ENCODE results near the gene ZNF318. TPM values are rescaled to one million over a fixed set of nuclear protein-coding genes. Genes with fewer than 3 reads are reported as not detected.

ZNF318 gene
- total RNA-seq, 1 donor from 2014 or later, result 19.8 TPM

GRCh38 chr6:43368259-43369160 is 937 bp downstream of the ZNF318 start:
- TF ChIP-seq, protein P1, sequence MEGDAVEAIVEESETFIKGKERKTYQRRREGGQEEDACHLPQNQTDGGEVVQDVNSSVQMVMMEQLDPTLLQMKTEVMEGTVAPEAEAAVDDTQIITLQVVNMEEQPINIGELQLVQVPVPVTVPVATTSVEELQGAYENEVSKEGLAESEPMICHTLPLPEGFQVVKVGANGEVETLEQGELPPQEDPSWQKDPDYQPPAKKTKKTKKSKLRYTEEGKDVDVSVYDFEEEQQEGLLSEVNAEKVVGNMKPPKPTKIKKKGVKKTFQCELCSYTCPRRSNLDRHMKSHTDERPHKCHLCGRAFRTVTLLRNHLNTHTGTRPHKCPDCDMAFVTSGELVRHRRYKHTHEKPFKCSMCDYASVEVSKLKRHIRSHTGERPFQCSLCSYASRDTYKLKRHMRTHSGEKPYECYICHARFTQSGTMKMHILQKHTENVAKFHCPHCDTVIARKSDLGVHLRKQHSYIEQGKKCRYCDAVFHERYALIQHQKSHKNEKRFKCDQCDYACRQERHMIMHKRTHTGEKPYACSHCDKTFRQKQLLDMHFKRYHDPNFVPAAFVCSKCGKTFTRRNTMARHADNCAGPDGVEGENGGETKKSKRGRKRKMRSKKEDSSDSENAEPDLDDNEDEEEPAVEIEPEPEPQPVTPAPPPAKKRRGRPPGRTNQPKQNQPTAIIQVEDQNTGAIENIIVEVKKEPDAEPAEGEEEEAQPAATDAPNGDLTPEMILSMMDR (IDR thresholded peaks at IDR 0.05), result no peak
- Mint-ChIP-seq H3K36me3 (ENCODE audit: low read depth) (peaks cover 12% of the 10 kb centered on the region), H3K4me1 (ENCODE audit: low read depth) (peaks cover 32% of the 10 kb centered on the region), H3K27ac (ENCODE audit: unreplicated experiment) (peak overlapping the region; percentile 69), H3K4me3 (ENCODE audit: unreplicated experiment) (peak overlapping the region; percentile 82), H3K9me3 (ENCODE audit: low read depth) (no peaks in the 10 kb centered on the region), H3K27me3 (ENCODE audit: low read depth) (no peaks in the 10 kb centered on the region)
- DNase-seq (ENCODE audit: low spot score), result no peak

- Mint-ChIP-seq H3K36me3 (ENCODE audit: low read depth) (peaks cover 15% of the 10 kb centered on the region), H3K27me3 (ENCODE audit: low read depth) (no peaks in the 10 kb centered on the region), H3K4me1 (ENCODE audit: low read depth) (peaks cover 32% of the 10 kb centered on the region), H3K27ac (ENCODE audit: unreplicated experiment) (no peak overlapping the region), H3K9me3 (ENCODE audit: low read depth) (no peaks in the 10 kb centered on the region), H3K4me3 (ENCODE audit: unreplicated experiment) (peak overlapping the region; percentile 82)
- TF ChIP-seq, protein P1 (IDR thresholded peaks at IDR 0.05), result no peak
- no peak for DNase-seq (ENCODE audit: low spot score)
These were observed 2.0 kb downstream of the ZNF318 start for GRCh38 chr6:43367245-43367984.

DNA sequence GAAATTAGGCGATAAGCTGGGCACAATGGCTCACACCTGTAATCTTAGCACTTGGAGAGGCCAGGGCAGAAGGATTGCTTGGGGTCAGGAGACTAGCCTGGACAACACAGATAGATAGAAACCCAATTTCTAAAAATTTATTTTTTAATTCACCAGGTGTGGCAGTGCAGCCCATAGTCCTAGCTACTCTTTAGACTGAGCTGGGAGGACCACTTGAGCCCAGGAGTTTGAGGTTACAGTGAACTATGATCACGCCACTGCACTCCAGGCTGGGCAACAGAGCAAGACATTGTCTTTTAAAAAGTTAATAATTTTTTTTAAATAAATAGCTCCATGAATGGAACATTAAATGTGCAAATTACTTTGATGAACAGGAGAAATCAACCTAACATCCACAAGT is 8.2 kb downstream of the ZNF318 start:
- Mint-ChIP-seq H3K4me3 (ENCODE audit: unreplicated experiment) (no peak overlapping the region), H3K27ac (ENCODE audit: unreplicated experiment) (no peak overlapping the region), H3K36me3 (ENCODE audit: low read depth) (peaks cover 30% of the 10 kb centered on the region), H3K4me1 (ENCODE audit: low read depth) (peaks cover 13% of the 10 kb centered on the region), H3K27me3 (ENCODE audit: low read depth) (no peaks in the 10 kb centered on the region), H3K9me3 (ENCODE audit: low read depth) (no peaks in the 10 kb centered on the region)
- DNase-seq (ENCODE audit: low spot score), result no peak
- TF ChIP-seq, protein P1 (IDR thresholded peaks at IDR 0.05), result no peak

DNA sequence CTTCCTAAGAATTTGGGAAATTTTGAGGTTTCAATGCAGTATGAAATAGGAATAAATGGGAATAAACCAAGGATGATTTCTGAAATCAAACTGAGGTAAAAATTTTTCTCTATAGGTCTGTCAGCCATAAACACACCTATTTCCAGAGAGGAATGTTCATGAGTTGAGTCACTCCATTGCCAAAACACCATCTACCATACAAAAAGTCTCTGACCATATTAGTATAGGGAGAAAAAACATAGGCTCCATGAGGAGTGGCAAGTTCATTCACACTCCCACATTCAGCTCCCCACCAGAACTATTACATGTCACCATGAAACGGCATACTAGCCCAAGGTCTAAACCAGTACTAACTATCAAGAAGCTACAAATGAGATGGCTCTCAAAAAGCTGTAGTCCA is 9.6 kb downstream of the ZNF318 start:
- peaks cover 37% of the 10 kb centered on the region for H3K36me3 Mint-ChIP-seq (ENCODE audit: low read depth)
- TF ChIP-seq, protein P1 (IDR thresholded peaks at IDR 0.05), result no peak
- no peak for DNase-seq (ENCODE audit: low spot score)
- peaks cover 10% of the 10 kb centered on the region for H3K4me1 Mint-ChIP-seq (ENCODE audit: low read depth)
- H3K27me3 Mint-ChIP-seq (ENCODE audit: low read depth), result no peaks in the 10 kb centered on the region
- H3K4me3 Mint-ChIP-seq (ENCODE audit: unreplicated experiment), result no peak overlapping the region
- no peaks in the 10 kb centered on the region for H3K9me3 Mint-ChIP-seq (ENCODE audit: low read depth)
- no peak overlapping the region for H3K27ac Mint-ChIP-seq (ENCODE audit: unreplicated experiment)

GRCh38 chr6:43359381-43359780 is 10.1 kb downstream of the ZNF318 start:
- Mint-ChIP-seq H3K27ac (ENCODE audit: unreplicated experiment) (peak overlapping the region; percentile 17), H3K9me3 (ENCODE audit: low read depth) (no peaks in the 10 kb centered on the region), H3K4me3 (ENCODE audit: unreplicated experiment) (no peak overlapping the region), H3K36me3 (ENCODE audit: low read depth) (peaks cover 37% of the 10 kb centered on the region), H3K27me3 (ENCODE audit: low read depth) (no peaks in the 10 kb centered on the region), H3K4me1 (ENCODE audit: low read depth) (peaks cover 10% of the 10 kb centered on the region)
- DNase-seq (ENCODE audit: low spot score), result no peak
- TF ChIP-seq, protein P1 (IDR thresholded peaks at IDR 0.05), result no peak

All from chondrocyte (in vitro differentiated cells).